ENCODE measurements around the gene SLC22A4. TPM values are rescaled to one million over a fixed set of nuclear protein-coding genes. Genes with fewer than 3 reads are reported as not detected.
A peak's percentile ranks its signal among the peaks of the same experiment; 100 is the strongest.

The SLC22A4 gene
- total RNA-seq, 4 donors from 2014 or later: 25.5 to 56.6 (median 37.3) TPM; not detected in 1

- Histone ChIP-seq H3K4me3 (no peak overlapping the region), H3K4me1 (peaks cover 0 to 13% (median 3%) of the 10 kb centered on the region in 4 donors), H3K36me3 (no peaks in the 10 kb centered on the region), H3K27ac (no peak overlapping the region), H3K27me3 (no peaks in the 10 kb centered on the region), H3K9me3 (no peaks in the 10 kb centered on the region)
- no peak for DNase-seq
- TF ChIP-seq POLR2A (IDR thresholded peaks at IDR 0.05): no peak
- TF ChIP-seq CTCF (IDR thresholded peaks at IDR 0.05): no peak
Observed at GRCh38 chr5:132280371-132281240, 13.6 kb upstream of the SLC22A4 start.

GRCh38 chr5:132281856-132282614, 12.2 kb upstream of the SLC22A4 start:
- no peak for DNase-seq
- H3K27ac ChIP-seq: no peak overlapping the region
- TF ChIP-seq POLR2A (IDR thresholded peaks at IDR 0.05) (no peak), CTCF (IDR thresholded peaks at IDR 0.05) (peak in 3 of 6 experiments; percentile 27 to 32 (median 28))
- H3K4me1 ChIP-seq: peaks cover 0 to 13% (median 3%) of the 10 kb centered on the region in 4 donors
- H3K27me3 ChIP-seq: no peaks in the 10 kb centered on the region
- H3K9me3 ChIP-seq: no peaks in the 10 kb centered on the region
- H3K36me3 ChIP-seq: no peaks in the 10 kb centered on the region
- no peak overlapping the region for H3K4me3 ChIP-seq

GRCh38 chr5:132283423-132284043, 10.7 kb upstream of the SLC22A4 start:
- no peaks in the 10 kb centered on the region for H3K36me3 ChIP-seq
- no peak overlapping the region for H3K27ac ChIP-seq
- H3K4me1 ChIP-seq: peaks cover 0 to 6% (median 1%) of the 10 kb centered on the region in 4 donors
- DNase-seq: no peak
- no peaks in the 10 kb centered on the region for H3K27me3 ChIP-seq
- no peaks in the 10 kb centered on the region for H3K9me3 ChIP-seq
- H3K4me3 ChIP-seq: no peak overlapping the region
- no peak for TF ChIP-seq POLR2A (IDR thresholded peaks at IDR 0.05)
- peak in 4 of 6 experiments; percentile 27 to 57 (median 54) for TF ChIP-seq CTCF (IDR thresholded peaks at IDR 0.05)

- no peak overlapping the region for H3K27ac ChIP-seq
- DNase-seq: no peak
- no peak overlapping the region for H3K4me3 ChIP-seq
Observed at GRCh38 chr5:132289097-132289496, 5.1 kb upstream of the SLC22A4 start.

More at GRCh38 chr5:132289097-132289496, 5.1 kb upstream of the SLC22A4 start:
- Histone ChIP-seq H3K27me3 (no peaks in the 10 kb centered on the region), H3K4me1 (peaks cover 0 to 10% (median 7%) of the 10 kb centered on the region in 4 donors), H3K9me3 (no peaks in the 10 kb centered on the region), H3K36me3 (no peaks in the 10 kb centered on the region)
- TF ChIP-seq CTCF (IDR thresholded peaks at IDR 0.05): no peak
- TF ChIP-seq POLR2A (IDR thresholded peaks at IDR 0.05): no peak
